ENCODE measurements around the gene CLEC19A. TPM values are rescaled to one million over a fixed set of nuclear protein-coding genes. Genes with fewer than 3 reads are reported as not detected.

CLEC19A gene
- 0.06 to 0.22 TPM (median 0.09 TPM) in 4 of 5 replicates, not detected in the other for total RNA-seq (2022; extraction: Qiagen RNA extraction; ENCODE audit: low read depth)

GRCh38 chr16:19285431-19285830, at the start of gene CLEC19A:
Gene CLEC19A (plus strand): TSS chr16:19285731. CDS start chr16:19285852, 121 bp downstream.

Other genes starting within 250 kb of the CLEC19A start
- gene COQ7, start 218.1 kb upstream of the CLEC19A start, total RNA-seq (2022; extraction: Qiagen RNA extraction; ENCODE audit: low read depth) = 16.8 to 27.3 TPM (median 23.4 TPM) in 5 replicates
- gene ITPRIPL2, start 171.8 kb upstream of the CLEC19A start, total RNA-seq (2022; extraction: Qiagen RNA extraction; ENCODE audit: low read depth) = 8.8 to 19.4 TPM (median 16.0 TPM) in 5 replicates
- 10.7 to 15.4 TPM (median 12.7 TPM) in 5 replicates for gene SYT17, start 117.5 kb upstream of the CLEC19A start, total RNA-seq (2022; extraction: Qiagen RNA extraction; ENCODE audit: low read depth)
- 5.7 to 7.4 TPM (median 6.8 TPM) in 5 replicates for gene TMC5, start 132.2 kb downstream of the CLEC19A start, total RNA-seq (2022; extraction: Qiagen RNA extraction; ENCODE audit: low read depth)
- gene GDE1, start 236.4 kb downstream of the CLEC19A start, total RNA-seq (2022; extraction: Qiagen RNA extraction; ENCODE audit: low read depth) = 71.8 to 92.2 TPM (median 76.9 TPM) in 5 replicates
- 5.9 to 10.3 TPM (median 9.1 TPM) in 5 replicates for gene CCP110, start 238.2 kb downstream of the CLEC19A start, total RNA-seq (2022; extraction: Qiagen RNA extraction; ENCODE audit: low read depth)